Measurements from ENCODE around the gene TRUB1.

Gene TRUB1

DNA sequence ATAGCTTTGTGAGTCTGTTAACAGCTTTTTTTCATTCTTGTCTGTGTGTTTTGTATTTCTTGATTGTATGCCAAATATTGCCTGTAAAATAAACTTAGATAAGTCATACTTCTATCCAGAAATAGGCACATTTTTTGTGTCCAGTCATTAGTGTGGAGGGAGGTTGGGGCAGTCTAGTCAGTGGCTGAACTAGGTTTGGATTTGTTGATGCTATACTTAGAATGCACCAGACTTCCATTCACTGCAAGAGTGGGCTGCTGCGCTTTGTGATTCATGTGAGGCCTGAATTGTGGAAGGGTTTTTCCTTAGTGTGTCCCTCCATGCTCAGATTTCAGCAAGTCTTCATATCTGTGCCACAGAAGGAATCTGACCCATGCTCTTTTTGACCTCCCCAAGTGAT is 50.0 kb downstream of the TRUB1 start:
- no peak for DNase-seq

DNA sequence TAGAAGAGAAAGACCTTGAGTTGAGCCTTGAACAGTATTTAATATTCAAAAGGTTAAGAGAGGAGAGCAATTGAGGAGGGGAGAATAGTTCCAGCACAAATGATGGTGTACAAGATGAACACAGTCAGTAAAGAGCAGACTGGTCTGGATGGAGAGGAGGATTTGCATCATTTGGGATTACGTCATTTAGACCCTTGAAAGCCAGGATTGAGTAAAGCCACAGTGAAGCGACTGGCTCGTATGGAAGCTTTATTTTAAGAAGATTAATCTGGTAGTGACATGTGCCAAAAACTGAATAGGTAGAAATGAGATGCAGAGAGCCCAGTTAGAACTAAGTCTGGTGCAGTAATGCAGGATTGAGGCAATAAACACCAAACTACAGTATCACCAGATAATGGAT is 52.6 kb downstream of the TRUB1 start:
- DNase-seq = no peak

DNA sequence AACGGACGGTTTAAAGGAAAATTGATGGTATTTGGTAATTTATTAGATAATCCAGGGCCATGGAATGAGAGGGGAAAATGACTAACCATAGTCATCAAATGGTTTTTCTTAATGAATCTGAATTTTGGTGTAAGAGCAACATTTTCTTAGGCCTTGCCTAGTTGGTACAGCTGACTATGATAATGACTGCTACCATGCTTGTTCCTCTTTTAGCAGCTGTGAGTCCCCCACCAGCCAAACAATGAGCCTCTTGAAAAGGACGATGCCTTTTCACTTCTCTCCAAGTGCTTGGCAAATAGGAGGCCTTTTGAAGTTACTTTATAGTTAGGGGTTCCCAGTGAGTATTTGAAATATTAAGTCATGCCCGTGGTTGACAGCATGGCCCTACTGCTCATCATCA is 53.0 kb downstream of the TRUB1 start:
- no peak for DNase-seq

DNA sequence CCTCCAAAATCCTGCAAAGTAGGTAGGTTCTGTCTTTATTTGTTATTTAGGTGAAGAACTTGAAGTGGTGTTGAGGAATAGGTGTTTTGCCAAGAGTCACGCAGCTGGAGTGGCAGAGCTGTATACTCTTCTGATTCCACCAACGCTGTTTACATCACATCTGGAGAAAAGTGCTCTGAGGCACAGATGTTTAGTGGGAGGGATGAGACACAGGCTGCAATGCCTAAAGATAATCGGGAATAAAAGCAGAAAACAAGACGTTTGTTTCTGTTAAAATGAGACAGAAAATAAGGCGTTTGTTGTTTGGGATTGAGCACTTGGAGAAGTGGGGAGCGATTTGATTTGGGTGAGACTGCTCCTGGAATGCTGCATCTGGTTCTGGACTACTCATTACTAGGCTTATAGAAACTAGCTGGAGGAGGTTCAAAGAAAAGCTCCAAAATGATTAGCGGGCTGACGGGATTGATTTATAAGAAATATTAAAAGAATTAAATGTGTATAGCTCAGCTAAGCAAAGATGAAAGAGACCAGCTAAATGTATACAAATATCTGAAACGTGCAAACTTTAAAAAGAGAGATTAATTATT is 54.3 kb downstream of the TRUB1 start:
- no peak for DNase-seq

DNA sequence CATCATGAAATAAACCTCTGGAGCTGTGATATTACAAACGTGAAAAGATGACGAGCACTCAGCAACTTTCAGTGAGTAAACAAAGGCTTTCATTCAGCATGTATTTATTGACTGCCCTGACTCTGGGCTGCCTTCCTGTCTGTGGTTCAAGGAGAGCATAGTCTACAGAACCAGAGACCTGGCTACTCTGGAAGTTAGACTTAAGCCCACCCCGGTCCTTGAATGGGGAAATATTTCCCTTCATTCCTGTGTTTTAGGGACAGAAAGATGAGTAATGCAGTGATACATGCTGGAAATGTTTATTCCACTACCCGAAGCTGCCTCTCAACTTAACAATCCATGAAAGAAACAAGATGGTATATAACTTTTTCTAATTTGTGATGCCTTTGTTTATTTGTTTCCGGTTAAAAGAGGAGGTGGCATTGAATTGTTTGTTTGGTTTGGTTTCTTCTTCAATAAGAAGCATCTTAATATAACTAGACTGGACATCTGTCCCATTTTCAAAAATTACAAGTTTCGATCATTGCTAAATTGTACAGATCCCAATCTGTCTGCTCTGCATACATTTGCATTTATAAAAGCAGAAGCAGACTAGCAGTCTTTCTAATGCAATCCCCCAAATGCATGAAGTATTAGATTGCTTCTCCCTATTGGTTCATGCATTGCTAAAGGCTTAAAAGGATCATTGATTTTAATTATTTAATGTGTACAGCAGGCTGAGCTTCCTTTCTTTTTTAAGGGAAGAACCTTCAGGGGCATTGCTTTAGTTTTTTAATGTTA is 57.7 kb downstream of the TRUB1 start:
- no peak for DNase-seq

DNA sequence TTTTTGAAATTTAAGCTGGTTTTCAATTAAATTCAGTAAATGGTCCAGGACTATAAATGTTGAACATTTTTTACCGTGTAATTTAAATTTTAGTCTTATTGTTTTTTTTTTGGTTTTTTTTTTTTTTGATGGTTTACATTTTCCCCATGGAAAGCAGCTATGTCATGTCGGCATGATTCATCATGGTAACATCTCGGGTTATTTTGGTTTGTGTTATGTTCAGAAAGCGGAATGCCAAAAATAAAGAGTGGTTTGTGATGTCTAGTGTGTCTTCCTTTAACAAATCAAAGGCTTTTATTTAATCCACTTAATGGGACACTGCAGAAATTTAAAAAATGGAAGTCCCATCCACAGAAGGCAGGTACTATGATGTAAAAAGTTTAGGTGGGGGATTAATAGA is 58.5 kb downstream of the TRUB1 start:
- no peak for DNase-seq

DNA sequence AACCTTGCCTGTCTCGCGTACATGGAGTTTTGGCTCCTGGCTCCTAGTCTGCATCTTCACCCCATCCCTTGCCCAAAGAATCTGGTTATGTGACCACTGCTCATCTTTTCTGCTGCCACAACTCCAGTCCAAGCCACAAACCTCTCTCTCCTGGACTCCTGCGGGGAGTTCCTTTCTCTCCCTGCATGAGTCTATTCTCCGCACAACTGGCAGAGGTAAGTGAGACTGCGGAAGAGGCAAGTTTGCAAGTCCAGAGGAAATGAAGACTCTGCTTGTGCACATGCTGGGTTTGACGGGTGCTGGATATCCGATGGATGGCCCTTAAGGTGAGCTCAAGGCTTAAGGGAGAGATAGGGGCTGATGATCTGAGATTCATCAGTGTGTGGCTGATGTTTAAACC is 61.0 kb downstream of the TRUB1 start:
- DNase-seq = no peak

DNA sequence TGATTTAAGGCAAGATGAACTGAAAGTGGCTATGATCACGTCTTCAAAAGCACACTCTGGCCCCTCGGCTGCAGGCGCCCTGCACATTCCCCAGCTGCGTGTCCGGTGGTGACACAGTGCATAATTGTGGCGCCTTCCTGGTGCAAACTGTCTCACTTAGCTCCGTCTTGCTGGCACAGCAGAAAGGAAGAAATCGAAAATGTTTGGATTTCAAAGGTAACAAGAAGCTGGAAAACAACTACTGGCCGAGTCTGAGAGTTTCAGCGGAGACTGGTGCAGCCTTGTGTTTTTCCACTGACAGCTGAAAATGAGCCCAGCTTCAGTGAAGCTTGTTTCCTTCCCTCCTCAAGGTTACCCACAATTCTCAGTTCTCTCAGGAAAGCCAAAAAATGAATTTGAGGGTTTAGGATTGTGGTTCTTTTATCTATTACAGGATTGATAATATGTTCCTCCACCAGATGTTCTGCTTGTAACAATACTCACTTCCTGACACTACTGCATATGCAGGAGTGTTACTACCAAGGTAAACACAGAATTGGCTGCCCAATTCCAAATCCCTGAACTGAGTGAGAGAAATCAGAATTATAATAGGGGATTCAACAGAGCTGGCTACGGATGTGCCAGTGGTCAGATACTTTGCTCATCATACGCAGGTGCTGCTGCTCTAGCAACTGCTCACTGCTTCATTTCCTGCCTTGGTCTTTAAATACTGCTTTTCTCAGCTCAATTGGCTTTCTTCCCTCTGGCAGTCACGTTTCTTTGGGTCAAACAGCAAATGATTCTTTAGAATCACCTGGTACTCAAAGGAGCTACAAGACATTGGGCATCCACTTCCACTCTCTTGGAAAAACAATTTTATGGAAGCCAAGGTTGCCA is 63.7 kb downstream of the TRUB1 start:
- peak; percentile 5 for DNase-seq

DNA sequence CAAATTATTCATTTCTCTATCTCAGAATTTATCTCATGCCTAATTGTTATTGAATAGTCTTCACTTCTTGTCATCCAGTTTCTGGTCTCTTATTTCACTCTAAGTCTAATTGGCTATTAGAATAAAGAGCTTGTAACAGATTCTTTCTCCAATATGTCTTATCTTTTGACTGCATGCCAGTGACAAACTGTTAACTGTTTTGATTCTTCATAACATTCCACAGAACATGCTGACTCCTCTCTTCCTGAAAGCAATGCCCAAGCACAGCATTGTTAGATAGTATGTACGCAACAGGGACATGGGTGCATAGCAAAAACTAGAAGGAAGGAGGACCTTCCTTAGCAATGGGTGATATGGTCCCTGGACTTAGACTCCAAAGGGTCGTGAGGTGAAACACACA is 65.4 kb downstream of the TRUB1 start:
- DNase-seq = no peak

DNA sequence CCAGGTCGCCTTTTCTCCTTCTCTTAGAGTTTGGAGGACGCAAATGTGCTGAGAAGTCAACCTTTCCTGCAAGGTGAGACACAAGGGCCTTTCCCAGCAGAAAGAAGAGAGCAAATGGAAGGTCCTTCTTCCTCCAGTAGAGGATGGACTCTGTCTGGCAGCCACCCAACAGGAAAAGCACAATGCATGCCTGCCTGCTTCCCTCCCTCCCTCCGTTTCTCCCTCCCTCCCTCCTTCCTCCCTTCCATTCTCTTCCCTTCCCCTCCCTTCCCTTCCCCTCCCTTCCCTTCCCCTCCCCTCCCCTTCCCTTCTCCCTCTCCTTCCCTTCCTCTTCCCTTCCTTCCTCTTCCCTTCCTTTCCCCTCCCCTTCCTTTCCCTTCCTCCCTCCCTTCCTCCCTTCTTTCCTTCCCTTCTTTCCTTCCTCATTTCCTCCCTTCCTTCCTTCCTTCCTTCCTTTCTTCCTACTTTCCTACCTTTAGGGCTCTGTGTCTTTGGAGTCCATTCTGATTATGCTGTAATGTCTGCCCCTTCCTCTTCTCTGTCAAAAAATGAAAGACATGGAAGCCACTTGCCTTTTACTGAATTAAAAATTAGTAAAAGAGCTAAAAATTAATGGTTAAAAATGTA is 66.4 kb downstream of the TRUB1 start:
- DNase-seq = no peak

DNA sequence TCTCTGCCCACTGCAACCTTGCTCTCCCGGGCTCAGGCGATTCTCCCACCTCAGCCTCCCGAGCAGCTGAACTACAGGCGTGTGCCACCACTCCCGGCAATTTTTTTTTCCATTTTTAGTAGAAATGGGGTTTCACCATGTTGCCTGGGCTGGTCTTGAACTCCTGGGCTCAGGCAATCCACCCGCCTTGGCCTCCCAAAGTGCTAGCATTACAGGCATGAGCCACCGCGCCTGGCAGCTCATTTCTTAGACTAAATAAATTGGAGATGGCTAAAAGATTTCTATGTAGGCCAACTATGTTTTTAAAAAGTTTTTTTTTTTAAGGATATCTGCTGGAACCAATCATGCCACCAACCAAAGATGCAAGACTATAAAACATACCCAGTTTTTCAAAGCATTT is 67.8 kb downstream of the TRUB1 start:
- DNase-seq = no peak

DNA sequence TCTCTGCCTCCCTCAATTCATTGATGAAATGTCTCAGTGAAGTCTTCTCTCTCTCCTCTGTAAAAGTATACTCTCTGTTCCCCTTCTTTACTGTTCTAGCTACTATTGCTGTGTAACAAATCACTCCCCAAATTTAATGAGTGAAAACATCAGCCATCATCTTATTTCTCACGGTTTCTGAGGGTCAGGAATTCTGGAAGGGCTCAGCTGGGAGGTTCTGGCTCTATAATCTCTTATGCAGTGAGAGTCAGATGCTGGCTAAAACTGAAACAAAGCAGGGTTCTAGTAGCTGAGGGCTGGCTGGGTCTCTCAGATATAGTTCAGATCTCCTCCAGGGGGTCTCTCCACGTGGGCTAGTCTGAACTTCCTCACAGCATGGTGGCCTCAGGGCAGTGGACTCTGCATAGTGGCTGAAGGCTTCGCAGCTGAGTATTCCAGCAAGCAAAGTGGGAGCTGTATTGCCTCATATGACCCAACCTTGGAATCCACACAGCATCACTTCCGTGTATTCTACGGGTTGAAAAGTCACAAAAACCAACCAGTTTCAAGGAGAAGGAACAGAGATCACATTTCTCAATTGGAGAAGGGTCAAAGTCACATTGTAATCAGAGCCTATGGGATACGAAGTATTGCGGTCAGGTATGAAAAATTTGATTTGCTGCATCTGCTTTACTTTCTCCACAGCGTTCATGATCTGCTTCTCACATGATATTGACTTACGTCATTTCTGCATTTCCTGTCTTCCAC is 80.4 kb downstream of the TRUB1 start:
- no peak for DNase-seq

DNA sequence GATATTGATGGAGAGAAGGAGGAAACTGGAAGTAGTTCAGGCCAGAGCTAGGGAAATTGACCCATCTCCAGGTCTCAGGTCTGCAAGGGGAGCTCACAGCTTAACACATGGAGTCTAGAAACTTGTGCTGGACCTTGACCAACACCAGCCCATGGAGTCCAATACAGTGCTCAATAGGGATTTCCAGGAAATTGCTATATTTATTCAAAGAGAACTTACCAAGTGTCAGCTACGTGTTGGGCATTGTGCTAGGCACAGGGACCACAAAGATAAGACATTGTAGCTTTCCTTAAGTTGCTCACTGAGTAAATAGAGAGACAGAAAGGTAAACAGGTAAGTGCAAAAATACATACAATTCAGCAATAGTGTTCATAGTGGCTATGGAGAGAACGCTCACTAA is 82.5 kb downstream of the TRUB1 start:
- no peak for DNase-seq

DNA sequence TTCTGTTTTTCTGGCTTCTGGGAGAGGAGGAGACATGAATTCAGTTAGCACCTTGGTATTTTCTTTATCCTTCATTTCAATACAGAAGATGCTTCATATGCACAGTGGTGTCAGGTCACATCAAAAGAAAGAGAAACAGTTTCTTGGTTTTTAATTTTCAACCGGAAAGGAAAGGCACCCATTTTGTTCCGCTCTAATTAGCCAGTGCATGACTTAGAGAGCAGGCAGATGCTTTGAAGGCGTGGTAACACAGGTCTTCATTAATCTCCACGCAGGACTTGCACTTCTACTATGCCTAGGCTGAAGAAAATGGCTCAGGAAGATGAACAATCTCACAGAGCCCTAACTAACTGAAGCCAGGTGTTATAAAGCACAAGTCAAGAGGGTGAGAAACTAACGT is 84.7 kb downstream of the TRUB1 start:
- no peak for DNase-seq

DNA sequence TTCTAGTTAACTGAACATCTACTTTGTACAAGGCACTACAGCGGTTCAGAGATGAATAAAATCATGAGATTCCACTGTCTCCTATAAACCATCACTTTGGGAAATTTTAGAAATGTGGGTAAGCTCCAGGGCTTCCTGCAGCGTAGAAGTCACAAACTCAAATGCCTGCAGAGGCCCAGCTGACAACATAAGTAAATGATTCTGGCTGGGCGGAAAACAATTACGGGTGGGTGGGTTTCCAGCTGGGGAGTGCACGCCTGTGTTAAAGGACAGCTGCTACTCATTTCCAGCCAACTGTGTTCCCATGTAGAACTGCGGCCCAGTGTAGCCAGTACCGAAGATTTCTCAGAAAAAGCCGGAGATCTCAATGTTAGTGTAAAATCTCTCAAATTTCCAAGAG is 85.7 kb downstream of the TRUB1 start:
- no peak for DNase-seq

DNA sequence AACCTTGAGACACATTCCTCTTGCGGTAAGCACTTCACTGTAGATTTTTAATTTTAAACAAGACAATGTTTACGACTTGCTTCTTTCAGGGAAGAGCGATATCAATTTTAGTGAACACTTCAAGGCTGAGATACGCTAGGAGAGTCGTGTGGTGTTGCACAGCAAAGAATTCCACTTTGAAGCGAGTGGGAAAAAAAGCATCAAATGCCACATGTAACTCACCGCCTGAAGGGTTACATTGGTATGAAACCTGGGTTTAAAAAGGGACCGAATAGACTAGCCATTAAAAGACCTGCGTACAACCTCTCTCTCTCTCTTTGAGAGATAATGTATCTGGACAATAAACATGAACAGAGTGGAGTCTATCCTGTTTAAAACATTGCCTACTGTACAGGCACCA is 86.4 kb downstream of the TRUB1 start:
- DNase-seq = no peak

DNA sequence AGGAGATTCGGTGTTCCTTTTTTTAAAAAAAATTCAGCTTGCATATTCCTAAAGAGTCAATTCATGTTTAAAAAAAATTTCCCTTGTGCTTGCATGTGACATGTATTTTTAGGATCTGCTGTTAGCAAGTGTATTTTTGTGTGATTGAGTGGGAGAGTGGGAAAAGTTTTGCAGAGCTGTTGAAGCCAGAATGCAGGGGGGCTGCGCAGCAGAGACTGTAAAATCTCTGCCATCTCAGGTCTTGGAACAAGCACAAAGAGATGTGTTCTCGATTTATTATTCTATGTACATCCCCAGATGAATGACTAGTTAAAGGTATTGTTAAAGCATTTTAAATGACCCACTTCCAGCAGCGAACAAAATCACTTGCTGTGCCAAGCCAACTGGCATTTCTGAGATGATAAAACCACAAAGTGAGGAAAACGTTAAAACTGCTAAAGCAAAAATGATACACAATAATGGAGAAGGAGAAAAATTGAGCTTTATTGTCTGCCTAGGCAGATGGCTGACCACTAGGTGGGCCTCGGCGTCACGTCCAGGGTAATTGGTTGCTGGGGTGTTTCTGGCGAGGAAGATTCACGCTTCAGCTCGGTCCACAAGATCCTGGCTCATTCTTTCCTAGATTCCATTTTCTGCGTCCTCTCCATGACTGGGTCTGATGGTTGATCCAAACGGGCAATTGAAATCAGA is 88.2 kb downstream of the TRUB1 start:
- no peak for DNase-seq

DNA sequence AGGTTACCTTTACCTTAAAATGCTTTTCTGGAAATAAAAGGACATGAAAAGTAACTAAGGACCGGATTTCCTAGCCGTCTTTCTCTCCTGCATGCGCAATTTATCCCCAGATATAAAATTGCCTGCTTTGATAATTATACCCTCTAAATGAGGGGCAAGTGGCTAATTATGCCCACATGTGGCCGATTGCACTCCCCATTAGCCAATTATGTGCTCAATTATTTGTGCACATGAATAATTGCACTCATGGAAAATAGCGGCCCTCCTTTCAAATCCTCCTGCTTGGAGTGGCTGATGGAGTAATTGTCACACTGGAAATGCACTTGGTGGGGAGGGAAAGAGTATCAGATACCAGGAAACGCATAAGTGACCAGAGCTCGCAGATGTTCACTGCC is 88.7 kb downstream of the TRUB1 start:
- DNase-seq = no peak

Data from SHP77 treated with DMSO at 0.1 percent for 48 hours (cell line).